K562 (cell line): ENCODE data around the gene NUCKS1. TPM values are rescaled to one million over a fixed set of nuclear protein-coding genes. Genes with fewer than 3 reads are reported as not detected.

Experiments used
- C11orf30 ChIP-seq: fragments of 450-650 bp; IDR thresholded peaks from 2 replicates; pipeline ENCODE4 v1.6.1; 2016; ENCODE audit warnings: low read depth, mild to moderate bottlenecking
- CHD4 ChIP-seq: fragments of 200-600 bp; sonication (generic); IDR thresholded peaks from 3 replicates; pipeline ENCODE4 v1.6.1; 2012; ENCODE audit warnings: low read depth, mild to moderate bottlenecking, mixed read lengths, low read length, inconsistent platforms; ENCODE audit not compliant: insufficient read depth, insufficient replicate concordance, poor library complexity, severe bottlenecking
- GATAD2B ChIP-seq: fragments of 450-650 bp; IDR thresholded peaks from 2 replicates; pipeline ENCODE4 v1.6.1; 2017; ENCODE audit warnings: mild to moderate bottlenecking, borderline replicate concordance
- MCM5 ChIP-seq: fragments of 450-650 bp; IDR thresholded peaks from 2 replicates; pipeline ENCODE4 v1.6.1; 2016; ENCODE audit warnings: low read depth
- SAFB2 ChIP-seq: fragments of 200-400 bp; formaldehyde crosslinking; IDR thresholded peaks from 2 replicates; pipeline ENCODE4 v1.6.1; 2018; ENCODE audit warnings: borderline replicate concordance, low read length, low read depth, moderate library complexity; ENCODE audit not compliant: severe bottlenecking
- SNRNP70 ChIP-seq: fragments of 200-400 bp; formaldehyde crosslinking; optimal IDR thresholded peaks from 2 replicates; pipeline ENCODE3; 2017; ENCODE audit warnings: low read depth, low read length
- SRSF9 ChIP-seq: fragments of 200-400 bp; formaldehyde crosslinking; IDR thresholded peaks from 2 replicates; pipeline ENCODE4 v1.6.1; 2017; ENCODE audit warnings: low read depth, low read length, borderline replicate concordance
- ZNF146 ChIP-seq: IDR thresholded peaks from one replicate; pipeline ENCODE4 v1.6.1; 2018; ENCODE audit warnings: missing compliant biosample characterization; ENCODE audit not compliant: unreplicated experiment
- ZNF175 ChIP-seq: fragments of 200-800 bp; sonication (Bioruptor generic); IDR thresholded peaks from 2 replicates; pipeline ENCODE4 v1.6.1; 2016; ENCODE audit warnings: low read depth, mild to moderate bottlenecking, missing genetic modification characterization, missing compliant biosample characterization
- ZNF436 ChIP-seq: fragments of 250-450, 450-650 bp; sonication (Bioruptor Pico); formaldehyde crosslinking; IDR thresholded peaks from 2 replicates; pipeline ENCODE4 v1.7.0; 2020; ENCODE audit warnings: mild to moderate bottlenecking
- ZNF445 ChIP-seq: fragments of 250-450 bp; sonication (Bioruptor Pico); IDR thresholded peaks from 2 replicates; pipeline ENCODE4 v1.4.0; 2020; ENCODE audit warnings: low read depth, mild to moderate bottlenecking, moderate library complexity
- polyA plus RNA-seq, 8 experiments: library from polyadenylated mRNA; depleted of rRNA in 4 of 8; stranded (reverse) in 5 of 8; unstranded in 3 of 8; fragments of >200 nt; fragmentation: Nextera tagmentation in 2 of 8; fragmentation: Illumina TruSeq in 1 of 8; extraction: Ambion mirVana in 2 of 8; extraction: Trizol in 1 of 8; gene quantifications; 2 replicates each; pipeline versions ENCODE4 v1.2.1 to v1.2.3, GENCODE V29; 2011 to 2014; ENCODE audit warnings: inconsistent platforms in 1 of 8, missing spikeins in 1 of 8
- total RNA-seq, 7 experiments: library from RNA; depleted of rRNA in 6 of 7; stranded (reverse); fragments of >200 nt in 6 of 7; fragmentation: Illumina TruSeq in 2 of 7; extraction: Trizol in 2 of 7; gene quantifications; 2 replicates each; pipeline versions ENCODE4 v1.2.1 to v1.2.3, GENCODE V29; 2011 to 2021; ENCODE audit warnings: low replicate concordance in 1 of 7
- TF ChIP-seq, protein P1 (sequence below), 2 experiments: fragments of 450-650 bp; IDR thresholded peaks; 2 replicates each; pipeline ENCODE4 v1.6.1; 2016
- TF ChIP-seq, protein P2 (sequence below): fragments of 250-450 bp; sonication (Bioruptor Pico); IDR thresholded peaks from 2 replicates; pipeline ENCODE4 v1.4.0; 2020; ENCODE audit warnings: mild to moderate bottlenecking, moderate library complexity, borderline replicate concordance
- TF ChIP-seq, protein P3 (sequence below): fragments of 250-450 bp; sonication (Bioruptor Pico); IDR thresholded peaks from 2 replicates; pipeline ENCODE4 v1.8.0; 2021; ENCODE audit warnings: moderate library complexity, mild to moderate bottlenecking, inconsistent platforms
- TF ChIP-seq, protein P4 (sequence below): fragments of 450-650 bp; IDR thresholded peaks from 2 replicates; pipeline ENCODE4 v1.6.1; 2017; ENCODE audit warnings: antibody characterized with exemption
- TF ChIP-seq, protein P5 (sequence below): fragments of 250-450 bp; sonication (Bioruptor Pico); IDR thresholded peaks from 2 replicates; pipeline ENCODE4 v1.5.0; 2021; ENCODE audit warnings: mild to moderate bottlenecking, moderate library complexity

The NUCKS1 gene
- total and polyA plus RNA-seq, 9 of the 15 experiments (the other 6 are each of a cell fraction or from before 2014, with no cell fraction given) = 66.7 to 244 (median 149) TPM

DNA sequence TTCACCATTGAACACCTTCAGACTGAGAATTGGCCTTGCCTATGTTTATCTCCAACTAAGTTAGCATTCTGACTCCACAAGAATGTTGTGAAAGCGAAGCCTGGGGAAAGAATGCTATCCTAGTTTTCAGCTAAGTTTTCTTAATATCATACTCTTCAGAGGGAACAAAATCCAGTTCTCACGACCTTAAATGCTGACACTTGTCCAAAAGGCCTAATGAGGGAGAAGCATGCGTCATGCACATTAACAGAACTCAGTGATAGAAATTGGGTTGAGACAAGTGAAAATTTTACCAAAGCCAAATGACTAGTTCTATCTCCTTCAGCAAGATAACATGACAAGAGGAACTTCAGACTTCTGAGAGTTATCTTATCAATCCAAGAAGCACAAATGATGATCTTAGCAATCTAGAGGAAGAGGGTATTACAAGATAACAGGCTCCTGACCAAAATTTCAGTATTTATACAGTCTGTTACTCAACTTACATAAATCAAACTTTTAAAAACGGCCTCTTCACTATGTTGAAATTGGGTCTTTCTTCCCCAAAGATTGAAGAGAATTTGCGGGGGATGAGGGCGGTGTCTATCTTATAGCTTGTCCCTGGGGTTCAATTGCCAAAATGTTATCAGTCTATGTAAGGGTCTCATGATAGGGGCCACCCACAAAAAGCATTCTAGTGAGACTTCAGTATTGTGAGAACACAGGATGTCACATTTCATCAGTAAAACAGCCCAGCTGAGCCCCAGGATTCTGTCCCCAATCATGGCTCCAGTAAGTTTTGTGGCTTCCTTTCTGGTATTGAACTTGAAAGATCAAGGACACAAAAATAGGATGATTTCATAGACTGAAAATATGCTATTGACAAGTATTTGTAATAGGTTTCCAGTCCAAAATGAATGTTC lies 43.1 kb downstream of the NUCKS1 start (continued):
- TF ChIP-seq, protein P1, sequence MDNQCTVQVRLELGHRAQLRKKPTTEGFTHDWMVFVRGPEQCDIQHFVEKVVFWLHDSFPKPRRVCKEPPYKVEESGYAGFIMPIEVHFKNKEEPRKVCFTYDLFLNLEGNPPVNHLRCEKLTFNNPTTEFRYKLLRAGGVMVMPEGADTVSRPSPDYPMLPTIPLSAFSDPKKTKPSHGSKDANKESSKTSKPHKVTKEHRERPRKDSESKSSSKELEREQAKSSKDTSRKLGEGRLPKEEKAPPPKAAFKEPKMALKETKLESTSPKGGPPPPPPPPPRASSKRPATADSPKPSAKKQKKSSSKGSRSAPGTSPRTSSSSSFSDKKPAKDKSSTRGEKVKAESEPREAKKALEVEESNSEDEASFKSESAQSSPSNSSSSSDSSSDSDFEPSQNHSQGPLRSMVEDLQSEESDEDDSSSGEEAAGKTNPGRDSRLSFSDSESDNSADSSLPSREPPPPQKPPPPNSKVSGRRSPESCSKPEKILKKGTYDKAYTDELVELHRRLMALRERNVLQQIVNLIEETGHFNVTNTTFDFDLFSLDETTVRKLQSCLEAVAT (IDR thresholded peaks at IDR 0.05) = no peak
- TF ChIP-seq C11orf30 (peak; percentile 54), ZNF445 (no peak), ZNF175 (CRISPR knock-in tag) (no peak), SAFB2 (no peak), ZNF146 (no peak), SNRNP70 (no peak), CHD4 (no peak), GATAD2B (peak; percentile 80; the same call in 1 of the 2 replicates), ZNF436 (CRISPR knock-in tag) (no peak), SRSF9 (no peak), MCM5 (no peak)
- TF ChIP-seq, protein P2, sequence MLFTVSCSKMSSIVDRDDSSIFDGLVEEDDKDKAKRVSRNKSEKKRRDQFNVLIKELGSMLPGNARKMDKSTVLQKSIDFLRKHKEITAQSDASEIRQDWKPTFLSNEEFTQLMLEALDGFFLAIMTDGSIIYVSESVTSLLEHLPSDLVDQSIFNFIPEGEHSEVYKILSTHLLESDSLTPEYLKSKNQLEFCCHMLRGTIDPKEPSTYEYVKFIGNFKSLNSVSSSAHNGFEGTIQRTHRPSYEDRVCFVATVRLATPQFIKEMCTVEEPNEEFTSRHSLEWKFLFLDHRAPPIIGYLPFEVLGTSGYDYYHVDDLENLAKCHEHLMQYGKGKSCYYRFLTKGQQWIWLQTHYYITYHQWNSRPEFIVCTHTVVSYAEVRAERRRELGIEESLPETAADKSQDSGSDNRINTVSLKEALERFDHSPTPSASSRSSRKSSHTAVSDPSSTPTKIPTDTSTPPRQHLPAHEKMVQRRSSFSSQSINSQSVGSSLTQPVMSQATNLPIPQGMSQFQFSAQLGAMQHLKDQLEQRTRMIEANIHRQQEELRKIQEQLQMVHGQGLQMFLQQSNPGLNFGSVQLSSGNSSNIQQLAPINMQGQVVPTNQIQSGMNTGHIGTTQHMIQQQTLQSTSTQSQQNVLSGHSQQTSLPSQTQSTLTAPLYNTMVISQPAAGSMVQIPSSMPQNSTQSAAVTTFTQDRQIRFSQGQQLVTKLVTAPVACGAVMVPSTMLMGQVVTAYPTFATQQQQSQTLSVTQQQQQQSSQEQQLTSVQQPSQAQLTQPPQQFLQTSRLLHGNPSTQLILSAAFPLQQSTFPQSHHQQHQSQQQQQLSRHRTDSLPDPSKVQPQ = no peak
- TF ChIP-seq, protein P3, sequence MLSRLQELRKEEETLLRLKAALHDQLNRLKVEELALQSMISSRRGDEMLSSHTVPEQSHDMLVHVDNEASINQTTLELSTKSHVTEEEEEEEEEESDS (CRISPR knock-in tag) = no peak
- TF ChIP-seq, protein P4, sequence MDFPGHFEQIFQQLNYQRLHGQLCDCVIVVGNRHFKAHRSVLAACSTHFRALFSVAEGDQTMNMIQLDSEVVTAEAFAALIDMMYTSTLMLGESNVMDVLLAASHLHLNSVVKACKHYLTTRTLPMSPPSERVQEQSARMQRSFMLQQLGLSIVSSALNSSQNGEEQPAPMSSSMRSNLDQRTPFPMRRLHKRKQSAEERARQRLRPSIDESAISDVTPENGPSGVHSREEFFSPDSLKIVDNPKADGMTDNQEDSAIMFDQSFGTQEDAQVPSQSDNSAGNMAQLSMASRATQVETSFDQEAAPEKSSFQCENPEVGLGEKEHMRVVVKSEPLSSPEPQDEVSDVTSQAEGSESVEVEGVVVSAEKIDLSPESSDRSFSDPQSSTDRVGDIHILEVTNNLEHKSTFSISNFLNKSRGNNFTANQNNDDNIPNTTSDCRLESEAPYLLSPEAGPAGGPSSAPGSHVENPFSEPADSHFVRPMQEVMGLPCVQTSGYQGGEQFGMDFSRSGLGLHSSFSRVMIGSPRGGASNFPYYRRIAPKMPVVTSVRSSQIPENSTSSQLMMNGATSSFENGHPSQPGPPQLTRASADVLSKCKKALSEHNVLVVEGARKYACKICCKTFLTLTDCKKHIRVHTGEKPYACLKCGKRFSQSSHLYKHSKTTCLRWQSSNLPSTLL = no peak
- TF ChIP-seq, protein P5, sequence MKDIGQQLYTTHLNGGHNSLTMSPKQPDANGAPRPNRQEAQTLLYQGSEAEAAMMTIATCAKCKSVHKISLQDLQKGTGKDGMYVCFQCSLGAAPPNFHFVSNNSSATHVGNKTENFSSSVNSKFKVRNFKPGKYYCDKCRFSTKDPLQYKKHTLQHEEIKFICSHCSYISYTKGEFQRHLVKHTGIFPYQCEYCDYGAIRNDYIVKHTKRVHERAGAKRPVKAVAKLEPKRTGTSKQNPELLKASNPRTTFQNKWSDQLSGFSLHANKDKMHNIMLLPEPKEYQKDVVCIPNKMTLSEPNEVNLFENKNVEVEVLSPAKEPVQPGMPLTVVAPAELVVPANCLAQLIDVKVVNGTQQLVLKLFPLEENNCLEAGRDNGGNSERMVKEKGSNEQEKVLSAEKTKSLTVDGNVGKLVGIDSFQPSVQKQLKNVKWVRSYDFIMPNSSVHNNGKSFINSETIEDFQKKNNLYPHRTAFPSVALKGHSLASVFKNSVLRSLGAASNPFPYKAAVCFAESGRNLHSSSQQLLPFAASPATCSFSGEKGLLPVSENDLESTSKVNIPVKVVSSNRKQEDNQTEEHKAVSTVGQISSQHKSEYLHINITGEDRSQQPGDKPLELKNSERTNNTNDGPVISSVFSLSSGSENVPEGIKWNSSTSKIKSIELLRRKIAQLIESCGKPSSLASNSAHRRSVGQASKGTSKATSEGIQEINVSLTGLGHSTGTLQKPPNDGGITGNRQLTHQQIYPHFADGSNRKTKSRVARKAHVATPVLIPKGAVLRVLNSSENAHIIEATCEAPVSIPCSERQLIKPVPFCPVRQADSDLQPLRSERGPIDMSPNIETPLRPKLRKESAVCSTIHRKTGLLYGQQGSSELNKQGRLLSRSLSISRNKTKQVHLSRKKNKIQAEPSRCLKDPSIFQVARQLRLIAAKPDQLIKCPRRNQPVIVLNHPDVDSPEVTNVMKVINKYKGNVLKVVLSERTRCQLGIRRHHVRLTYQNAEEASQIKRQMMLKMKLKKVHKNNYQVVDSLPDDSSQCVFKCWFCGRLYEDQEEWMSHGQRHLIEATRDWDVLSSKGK (CRISPR knock-in tag) = no peak
